Muscle of leg (tissue), 11 donors: ENCODE measurements around the gene ZSCAN4. TPM values are rescaled to one million over a fixed set of nuclear protein-coding genes. Genes with fewer than 3 reads are reported as not detected.
A peak's percentile ranks its signal among the peaks of the same experiment; 100 is the strongest.

ENCODE experiments used
- DNase-seq: peaks from one replicate; pipeline ENCODE4 v3.0.0; 2013
- H3K27ac ChIP-seq: one replicate; pipeline ENCODE4 v1.5.1; 2013; ENCODE audit warnings: mild to moderate bottlenecking, low read length, control low read depth
- H3K27me3 ChIP-seq: one replicate; pipeline ENCODE4 v1.6.1; 2013; ENCODE audit warnings: low read length; ENCODE audit not compliant: control insufficient read depth, insufficient read depth
- H3K36me3 ChIP-seq: one replicate; pipeline ENCODE4 v1.6.1; 2013; ENCODE audit warnings: low read length; ENCODE audit not compliant: control insufficient read depth, insufficient read depth
- H3K4me1 ChIP-seq: one replicate; pipeline ENCODE4 v1.6.1; 2013; ENCODE audit warnings: low read length; ENCODE audit not compliant: control insufficient read depth, insufficient read depth
- H3K4me3 ChIP-seq: one replicate; pipeline ENCODE4 v1.5.1; 2013; ENCODE audit warnings: low read length, control low read depth
- H3K9me3 ChIP-seq: replicated peaks from 2 replicates; pipeline ENCODE4 v1.6.1; 2013; ENCODE audit warnings: low read depth, low read length; ENCODE audit not compliant: control insufficient read depth
- WGBS: methylation state at CpG from one replicate; pipeline ENCODE4 v1.1.5; 2013; ENCODE audit warnings: missing lambda C conversion rate; ENCODE audit not compliant: insufficient coverage; 5-methylcytosine and 5-hydroxymethylcytosine counted together
- polyA plus RNA-seq, 8 donors: library from polyadenylated mRNA; unstranded; fragments of 120-200 nt; gene quantifications; one replicate each; pipeline versions ENCODE4 v1.2.1 to v1.2.3, GENCODE V29; 2013; ENCODE audit warnings: inconsistent platforms in 1 of 8, low replicate concordance in 1 of 8; ENCODE audit not compliant: insufficient read length in 8 of 8, insufficient read depth in 1 of 8
- total RNA-seq: library from RNA; stranded (reverse); fragments of 120-200 nt; gene quantifications from one replicate; pipeline ENCODE4 v1.2.4, GENCODE V29; 2013

The ZSCAN4 gene
- total and polyA plus RNA-seq, 9 donors = not detected

- H3K4me3 ChIP-seq = no peak overlapping the region
- H3K27ac ChIP-seq = no peak overlapping the region
- no peaks in the 10 kb centered on the region for H3K36me3 ChIP-seq
- no peaks in the 10 kb centered on the region for H3K27me3 ChIP-seq
- H3K9me3 ChIP-seq = peaks cover 1% of the 10 kb centered on the region
- no peak for DNase-seq
- no peaks in the 10 kb centered on the region for H3K4me1 ChIP-seq
- WGBS = 79% methylated on average over 4 of the region's 6 CpGs
These were observed 20.3 kb upstream of the ZSCAN4 start for GRCh38 chr19:57648331-57649003.

- no peak overlapping the region for H3K4me3 ChIP-seq
- H3K36me3 ChIP-seq = no peaks in the 10 kb centered on the region
- WGBS = 31% methylated on average over 6 of the region's 6 CpGs
- H3K27me3 ChIP-seq = no peaks in the 10 kb centered on the region
- no peak overlapping the region for H3K27ac ChIP-seq
- H3K9me3 ChIP-seq = no peaks in the 10 kb centered on the region
- H3K4me1 ChIP-seq = no peaks in the 10 kb centered on the region
- no peak for DNase-seq
These were observed 17.1 kb upstream of the ZSCAN4 start for GRCh38 chr19:57651654-57651996.

GRCh38 chr19:57653689-57654088 lies 15.0 kb upstream of the ZSCAN4 start:
- Histone ChIP-seq H3K9me3 (no peaks in the 10 kb centered on the region), H3K36me3 (no peaks in the 10 kb centered on the region), H3K27me3 (peaks cover 2% of the 10 kb centered on the region), H3K4me3 (no peak overlapping the region), H3K27ac (no peak overlapping the region), H3K4me1 (no peaks in the 10 kb centered on the region)
- 93% methylated on average over 2 of the region's 2 CpGs for WGBS
- DNase-seq = no peak

- no peaks in the 10 kb centered on the region for H3K4me1 ChIP-seq
- H3K9me3 ChIP-seq = no peaks in the 10 kb centered on the region
- no peak overlapping the region for H3K4me3 ChIP-seq
- H3K36me3 ChIP-seq = no peaks in the 10 kb centered on the region
- H3K27ac ChIP-seq = no peak overlapping the region
- 100% methylated on average over 1 of the region's 1 CpG for WGBS
- peaks cover 4% of the 10 kb centered on the region for H3K27me3 ChIP-seq
- no peak for DNase-seq
These were observed 13.3 kb upstream of the ZSCAN4 start for GRCh38 chr19:57655443-57655842.

- no peaks in the 10 kb centered on the region for H3K4me1 ChIP-seq
- no CpG with 5 or more reads among the region's 1 CpG for WGBS
- no peak for DNase-seq
These were observed 12.4 kb upstream of the ZSCAN4 start for GRCh38 chr19:57656346-57656745.

GRCh38 chr19:57664269-57665127 lies 4.2 kb upstream of the ZSCAN4 start:
- Histone ChIP-seq H3K4me1 (peaks cover 9% of the 10 kb centered on the region), H3K27me3 (peaks cover 8% of the 10 kb centered on the region), H3K36me3 (no peaks in the 10 kb centered on the region), H3K4me3 (peak overlapping the region; percentile 43), H3K9me3 (no peaks in the 10 kb centered on the region), H3K27ac (peak overlapping the region; percentile 42)
- under 1% methylated on average over 62 of the region's 64 CpGs for WGBS
- DNase-seq = peak; percentile 69

More at GRCh38 chr19:57656346-57656745, 12.4 kb upstream of the ZSCAN4 start:
- H3K27me3 ChIP-seq = peaks cover 4% of the 10 kb centered on the region
- no peak overlapping the region for H3K4me3 ChIP-seq
- H3K9me3 ChIP-seq = no peaks in the 10 kb centered on the region
- H3K36me3 ChIP-seq = no peaks in the 10 kb centered on the region
- H3K27ac ChIP-seq = no peak overlapping the region

- Histone ChIP-seq H3K27ac (no peak overlapping the region), H3K4me1 (peaks cover 9% of the 10 kb centered on the region), H3K27me3 (peaks cover 8% of the 10 kb centered on the region), H3K4me3 (no peak overlapping the region), H3K36me3 (no peaks in the 10 kb centered on the region), H3K9me3 (no peaks in the 10 kb centered on the region)
- DNase-seq = no peak
- no CpG with 5 or more reads among the region's 9 CpGs for WGBS
These were observed 3.4 kb upstream of the ZSCAN4 start for GRCh38 chr19:57665261-57665806.

DNA sequence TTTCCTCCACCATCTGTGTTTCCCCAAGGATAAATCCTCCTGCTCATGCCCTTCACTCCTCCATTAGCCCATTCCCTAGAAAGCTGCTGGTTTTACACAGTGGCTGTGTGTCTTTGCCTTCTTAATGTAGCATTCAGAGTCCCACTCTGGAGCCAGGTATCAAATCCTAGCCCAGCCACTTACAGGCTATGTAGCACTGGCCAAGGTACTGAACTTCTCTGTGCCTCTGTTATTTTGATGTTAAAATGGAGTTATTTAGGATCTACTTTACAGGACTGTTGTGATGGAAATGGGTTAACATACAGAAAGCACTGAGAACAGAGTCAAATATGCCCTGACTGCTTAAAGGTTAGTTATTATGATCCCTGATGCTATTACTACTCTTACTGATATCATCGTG lies 1.5 kb upstream of the ZSCAN4 start:
- DNase-seq = no peak
- Histone ChIP-seq H3K36me3 (no peaks in the 10 kb centered on the region), H3K27me3 (peaks cover 5% of the 10 kb centered on the region), H3K27ac (no peak overlapping the region), H3K4me3 (no peak overlapping the region), H3K9me3 (no peaks in the 10 kb centered on the region), H3K4me1 (peaks cover 9% of the 10 kb centered on the region)
- WGBS = 86% methylated on average over 1 of the region's 1 CpG

- Histone ChIP-seq H3K4me3 (no peak overlapping the region), H3K27me3 (no peaks in the 10 kb centered on the region), H3K36me3 (no peaks in the 10 kb centered on the region), H3K27ac (no peak overlapping the region), H3K9me3 (no peaks in the 10 kb centered on the region), H3K4me1 (no peaks in the 10 kb centered on the region)
- 71% methylated on average over 5 of the region's 7 CpGs for WGBS
- no peak for DNase-seq
These were observed 2.6 kb downstream of the ZSCAN4 start for GRCh38 chr19:57671124-57671895.

GRCh38 chr19:57672466-57672865 lies 3.7 kb downstream of the ZSCAN4 start:
- Histone ChIP-seq H3K4me3 (no peak overlapping the region), H3K27me3 (no peaks in the 10 kb centered on the region), H3K36me3 (no peaks in the 10 kb centered on the region), H3K9me3 (no peaks in the 10 kb centered on the region), H3K4me1 (no peaks in the 10 kb centered on the region), H3K27ac (no peak overlapping the region)
- no CpG with 5 or more reads among the region's 4 CpGs for WGBS
- DNase-seq = no peak
